Progenitor cell of endocrine pancreas (in vitro differentiated cells): Measurements from ENCODE around the gene ASAP2. TPM values are rescaled to one million over a fixed set of nuclear protein-coding genes. Genes with fewer than 3 reads are reported as not detected.
A peak's percentile ranks its signal among the peaks of the same experiment; 100 is the strongest.

Experiments used
- DNase-seq: peaks from one replicate; pipeline ENCODE4 v3.0.0; 2021; ENCODE audit warnings: low spot score; ENCODE audit not compliant: unreplicated experiment
- H3K27ac Mint-ChIP-seq: 2 replicates; pipeline ENCODE4 v1.8.0; 2021; ENCODE audit warnings: mild to moderate bottlenecking, moderate library complexity, mixed read lengths
- H3K27me3 Mint-ChIP-seq: 2 replicates; pipeline ENCODE4 v1.8.0; 2021; ENCODE audit warnings: mixed read lengths
- H3K36me3 Mint-ChIP-seq: 2 replicates; pipeline ENCODE4 v1.8.0; 2022; ENCODE audit warnings: mixed read lengths; ENCODE audit not compliant: insufficient read depth
- H3K4me1 Mint-ChIP-seq: 2 replicates; pipeline ENCODE4 v1.8.0; 2021; ENCODE audit warnings: low read depth, mixed read lengths
- H3K4me3 Mint-ChIP-seq: 2 replicates; pipeline ENCODE4 v1.8.0; 2021; ENCODE audit warnings: low read depth, mild to moderate bottlenecking, moderate library complexity, mixed read lengths
- H3K9me3 Mint-ChIP-seq: 2 replicates; pipeline ENCODE4 v1.8.0; 2021; ENCODE audit warnings: low read depth, mixed read lengths
- total RNA-seq: library from RNA; stranded (reverse); gene quantifications from 2 replicates; pipeline ENCODE4 v1.2.1, GENCODE V29; 2021
- TF ChIP-seq, protein P1 (sequence below): fragments of 200-600 bp; sonication (generic); IDR thresholded peaks from one replicate; pipeline ENCODE4 v1.5.0; 2021; ENCODE audit warnings: antibody characterized with exemption, mild to moderate bottlenecking; ENCODE audit not compliant: unreplicated experiment

The ASAP2 gene
- total RNA-seq, 1 donor from 2014 or later = 65.4 TPM

DNA sequence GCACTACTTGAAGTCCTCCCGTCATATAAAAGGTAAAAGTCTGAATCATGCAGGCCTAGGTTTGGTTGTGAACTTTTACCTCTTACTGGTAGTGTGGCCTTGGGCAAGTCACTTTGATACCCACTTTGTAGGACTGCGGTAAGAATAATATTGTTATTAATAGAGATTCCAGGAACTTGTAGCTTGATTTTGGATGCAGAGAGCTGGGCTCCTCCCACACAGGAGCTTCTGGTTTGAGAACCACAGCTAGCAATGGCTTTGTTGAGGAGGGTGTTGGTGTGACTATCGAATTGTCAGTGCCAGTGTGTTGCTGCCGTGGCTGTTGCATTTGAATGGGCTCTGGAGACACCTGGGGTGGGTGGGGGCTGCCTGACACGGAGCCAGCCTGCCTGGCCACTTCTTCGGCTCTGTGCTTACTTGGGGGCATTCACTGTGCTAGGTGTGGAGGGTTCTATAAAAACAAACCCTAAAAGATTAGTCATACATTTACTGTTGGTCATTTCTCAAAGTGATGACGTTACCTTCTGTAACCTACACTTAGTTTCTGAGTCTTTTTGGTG, 38.5 kb downstream of the ASAP2 start:
- no peak for DNase-seq
- Mint-ChIP-seq H3K9me3 (no peaks in the 10 kb centered on the region), H3K27me3 (no peaks in the 10 kb centered on the region), H3K4me1 (peaks cover 32% of the 10 kb centered on the region), H3K36me3 (peaks cover 4% of the 10 kb centered on the region), H3K27ac (peak overlapping the region; percentile 75), H3K4me3 (no peak overlapping the region)
- TF ChIP-seq, protein P1, sequence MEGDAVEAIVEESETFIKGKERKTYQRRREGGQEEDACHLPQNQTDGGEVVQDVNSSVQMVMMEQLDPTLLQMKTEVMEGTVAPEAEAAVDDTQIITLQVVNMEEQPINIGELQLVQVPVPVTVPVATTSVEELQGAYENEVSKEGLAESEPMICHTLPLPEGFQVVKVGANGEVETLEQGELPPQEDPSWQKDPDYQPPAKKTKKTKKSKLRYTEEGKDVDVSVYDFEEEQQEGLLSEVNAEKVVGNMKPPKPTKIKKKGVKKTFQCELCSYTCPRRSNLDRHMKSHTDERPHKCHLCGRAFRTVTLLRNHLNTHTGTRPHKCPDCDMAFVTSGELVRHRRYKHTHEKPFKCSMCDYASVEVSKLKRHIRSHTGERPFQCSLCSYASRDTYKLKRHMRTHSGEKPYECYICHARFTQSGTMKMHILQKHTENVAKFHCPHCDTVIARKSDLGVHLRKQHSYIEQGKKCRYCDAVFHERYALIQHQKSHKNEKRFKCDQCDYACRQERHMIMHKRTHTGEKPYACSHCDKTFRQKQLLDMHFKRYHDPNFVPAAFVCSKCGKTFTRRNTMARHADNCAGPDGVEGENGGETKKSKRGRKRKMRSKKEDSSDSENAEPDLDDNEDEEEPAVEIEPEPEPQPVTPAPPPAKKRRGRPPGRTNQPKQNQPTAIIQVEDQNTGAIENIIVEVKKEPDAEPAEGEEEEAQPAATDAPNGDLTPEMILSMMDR = no peak

DNA sequence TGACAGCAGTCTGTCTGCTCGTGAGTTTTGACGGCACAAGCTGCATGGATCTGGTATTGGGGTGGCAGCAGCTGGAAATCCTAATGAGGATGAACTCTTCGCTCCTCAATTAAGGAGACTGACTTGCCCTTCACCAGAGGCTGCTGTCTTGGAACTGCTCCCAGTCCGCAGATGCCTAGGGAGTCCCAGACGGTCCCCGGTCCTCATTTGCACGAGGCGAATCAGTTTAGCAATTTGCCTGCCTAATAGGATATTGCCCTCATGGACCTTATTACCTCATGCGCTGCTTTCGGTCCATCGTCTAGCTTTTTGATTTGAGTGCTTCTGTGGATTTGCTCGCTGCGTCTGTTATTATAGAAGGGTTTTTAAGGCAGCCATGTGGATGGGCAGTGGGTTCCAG, 40.6 kb downstream of the ASAP2 start:
- no peak for DNase-seq
- H3K27ac Mint-ChIP-seq = no peak overlapping the region
- no peaks in the 10 kb centered on the region for H3K9me3 Mint-ChIP-seq
- H3K4me1 Mint-ChIP-seq = peaks cover 44% of the 10 kb centered on the region
- no peak overlapping the region for H3K4me3 Mint-ChIP-seq
- peaks cover 3% of the 10 kb centered on the region for H3K36me3 Mint-ChIP-seq
- TF ChIP-seq, protein P1 = no peak
- no peaks in the 10 kb centered on the region for H3K27me3 Mint-ChIP-seq

DNA sequence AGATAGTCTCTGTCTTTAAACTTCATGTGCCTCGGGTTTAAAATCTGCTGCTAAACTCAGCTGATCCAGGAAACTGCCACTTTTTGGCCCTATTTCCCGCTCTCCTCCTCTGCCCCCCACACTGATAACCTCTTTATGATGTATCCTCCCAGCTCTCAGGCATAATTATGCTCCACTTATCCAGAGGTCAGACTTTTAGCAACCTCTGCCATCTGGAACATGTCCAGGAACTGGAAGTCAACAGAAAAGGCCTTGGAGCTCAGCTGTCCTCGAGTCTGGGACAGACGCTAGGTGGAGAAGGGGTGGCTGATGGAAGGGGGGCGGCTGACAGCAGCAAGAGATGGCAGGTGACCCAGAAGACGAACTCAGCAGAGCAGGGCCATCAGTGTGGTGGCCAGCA, 41.2 kb downstream of the ASAP2 start:
- Mint-ChIP-seq H3K27ac (no peak overlapping the region), H3K4me1 (peaks cover 44% of the 10 kb centered on the region), H3K36me3 (peaks cover 3% of the 10 kb centered on the region), H3K9me3 (no peaks in the 10 kb centered on the region), H3K4me3 (no peak overlapping the region), H3K27me3 (no peaks in the 10 kb centered on the region)
- no peak for DNase-seq
- TF ChIP-seq, protein P1 = no peak

DNA sequence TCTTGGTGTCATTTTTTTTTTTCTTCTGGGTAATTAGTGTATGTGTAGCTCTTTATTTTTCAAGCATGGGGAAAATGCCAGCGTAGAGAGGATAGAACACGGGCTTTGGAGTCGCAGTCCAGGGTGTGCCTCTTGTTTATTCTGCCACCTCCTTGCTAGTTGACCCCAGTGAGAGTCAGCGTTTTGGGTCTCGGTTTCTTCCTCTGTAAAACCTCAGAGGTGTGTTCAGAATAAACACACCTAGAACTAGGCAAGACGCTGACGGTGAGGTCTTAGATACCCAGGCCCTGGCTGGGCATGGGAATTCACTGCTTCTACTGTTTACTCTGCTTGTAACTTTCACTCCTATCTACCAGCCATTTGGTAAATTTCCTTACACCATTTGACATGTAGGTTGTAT, 41.8 kb downstream of the ASAP2 start:
- H3K4me1 Mint-ChIP-seq = peaks cover 44% of the 10 kb centered on the region
- no peak overlapping the region for H3K4me3 Mint-ChIP-seq
- H3K36me3 Mint-ChIP-seq = peaks cover 3% of the 10 kb centered on the region
- H3K27ac Mint-ChIP-seq = peak overlapping the region; percentile 75
- no peaks in the 10 kb centered on the region for H3K27me3 Mint-ChIP-seq
- TF ChIP-seq, protein P1 = no peak
- no peaks in the 10 kb centered on the region for H3K9me3 Mint-ChIP-seq
- no peak for DNase-seq

DNA sequence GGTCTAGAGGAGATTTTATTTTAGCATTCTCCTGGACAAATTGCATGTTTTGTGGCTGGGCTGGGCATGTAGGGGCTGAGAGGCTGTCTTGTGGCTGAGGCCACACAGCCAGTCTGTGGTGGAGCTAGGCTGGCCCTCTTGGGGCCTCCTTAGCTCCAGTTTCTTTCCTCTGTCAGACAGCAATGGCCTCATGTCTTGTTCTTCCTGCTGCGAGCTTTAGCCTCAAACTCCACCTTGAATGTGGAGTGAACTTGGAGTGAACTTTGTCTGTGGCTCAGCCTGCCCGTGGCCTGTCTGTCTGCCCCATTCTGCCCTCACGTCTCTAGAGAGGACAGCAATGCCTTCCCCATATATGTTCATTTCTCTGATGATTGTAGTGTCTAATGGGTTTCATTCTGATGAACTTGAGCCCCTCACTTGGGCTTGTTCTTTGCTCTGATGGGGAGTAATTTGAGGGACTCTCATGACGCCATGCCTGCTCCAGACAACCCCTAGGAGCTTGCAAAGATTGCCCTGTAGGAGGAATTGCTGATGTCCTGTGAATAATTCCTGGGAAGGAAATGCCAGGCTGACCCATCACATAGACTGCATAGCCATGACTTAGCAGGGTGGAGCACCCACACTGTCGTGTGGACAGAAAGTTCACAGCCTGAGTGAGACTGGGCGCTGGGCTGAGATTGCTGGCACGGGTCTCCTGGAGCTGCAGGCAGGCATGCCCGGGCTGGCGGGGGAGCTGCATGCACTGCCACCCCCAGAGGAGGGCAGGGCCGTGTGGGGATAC, 42.6 kb downstream of the ASAP2 start:
- DNase-seq = no peak

More for the DNA sequence above, 42.6 kb downstream of the ASAP2 start:
- Mint-ChIP-seq H3K9me3 (no peaks in the 10 kb centered on the region), H3K4me1 (peaks cover 43% of the 10 kb centered on the region), H3K36me3 (peaks cover 3% of the 10 kb centered on the region), H3K4me3 (no peak overlapping the region), H3K27me3 (no peaks in the 10 kb centered on the region), H3K27ac (no peak overlapping the region)
- TF ChIP-seq, protein P1 = no peak
